Hematopoietic multipotent progenitor cell treated with erythropoietin and hydrocortisone succinate and interleukin-3 and kit ligand, for 4 days (in vitro differentiated cells): ENCODE measurements around the gene SGK2.

Source experiments
- DNase-seq: peaks from one replicate; pipeline ENCODE4 v3.0.0-alpha.2; 2015

SGK2 gene

DNA sequence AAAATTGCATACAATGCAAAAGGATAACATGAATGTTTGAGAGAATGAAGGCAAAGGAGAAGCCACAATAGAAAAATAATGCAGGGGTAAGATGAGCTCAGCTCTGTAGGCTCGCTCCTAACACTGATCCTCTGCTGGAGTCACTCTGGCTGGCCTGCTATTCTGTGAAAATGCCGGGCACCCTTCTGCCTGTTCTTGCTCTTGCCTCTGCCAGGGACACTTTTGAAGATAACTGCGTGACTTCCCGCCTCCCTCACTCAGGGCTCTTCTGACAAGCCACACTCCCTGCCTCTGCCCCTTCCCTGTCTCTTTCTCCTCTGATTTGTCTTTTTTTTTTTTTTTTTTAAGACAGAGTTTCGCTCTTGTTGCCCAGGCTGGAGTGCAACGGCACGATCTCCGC lies 72.8 kb downstream of the SGK2 start:
- no peak for DNase-seq
